HepG2 (cell line): ENCODE results near the gene SEC16A.

ENCODE experiments used
- BRCA1 ChIP-seq: sonication (generic); formaldehyde crosslinking; IDR thresholded peaks from 2 replicates; pipeline ENCODE4 v1.4.0; 2020; ENCODE audit warnings: missing genetic modification reagents
- HNRNPH1 ChIP-seq: fragments of 200-400 bp; formaldehyde crosslinking; optimal IDR thresholded peaks from 2 replicates; pipeline ENCODE3; 2017; ENCODE audit warnings: mild to moderate bottlenecking, low read depth, low read length
- HNRNPLL ChIP-seq: fragments of 200-400 bp; formaldehyde crosslinking; IDR thresholded peaks from 2 replicates; pipeline ENCODE4 v1.6.1; 2017; ENCODE audit warnings: mild to moderate bottlenecking, low read depth, low read length; ENCODE audit not compliant: poor library complexity, severe bottlenecking
- NPAS2 ChIP-seq: sonication (generic); formaldehyde crosslinking; IDR thresholded peaks from 2 replicates; pipeline ENCODE4 v1.8.0; 2022; ENCODE audit warnings: mild to moderate bottlenecking, missing genetic modification reagents, borderline replicate concordance
- NR2F1 ChIP-seq, 2 experiments: fragments of 450-650 bp in 1 of 2; formaldehyde crosslinking in 1 of 2; IDR thresholded peaks; 2 replicates each; pipeline versions ENCODE4 v1.5.0 to v1.6.1; 2016 to 2020; ENCODE audit warnings: mild to moderate bottlenecking in 1 of 2, missing compliant biosample characterization in 1 of 2, missing genetic modification reagents in 1 of 2, moderate library complexity in 1 of 2
- PCBP1 ChIP-seq: fragments of 200-400 bp; formaldehyde crosslinking; IDR thresholded peaks from 2 replicates; pipeline ENCODE4 v1.6.1; 2017; ENCODE audit warnings: mild to moderate bottlenecking, low read depth, low read length, borderline replicate concordance
- TBP ChIP-seq: sonication (generic); formaldehyde crosslinking; IDR thresholded peaks from 2 replicates; pipeline ENCODE4 v1.5.0; 2020; ENCODE audit warnings: missing genetic modification reagents
- ZKSCAN8 ChIP-seq: IDR thresholded peaks from 2 replicates; pipeline ENCODE4 v1.6.1; 2016; ENCODE audit warnings: borderline replicate concordance, missing genetic modification reagents, missing compliant biosample characterization

GRCh38 chr9:136506425-136506824 lies 23.6 kb upstream of the SEC16A start:
- no peak for TF ChIP-seq PCBP1
- TF ChIP-seq BRCA1 (CRISPR knock-in tag), result no peak
- TF ChIP-seq HNRNPH1, result no peak
- no peak for TF ChIP-seq TBP (CRISPR knock-in tag)
- TF ChIP-seq ZKSCAN8 (CRISPR knock-in tag), result no peak
- no peak for TF ChIP-seq NR2F1 (CRISPR knock-in tag; IDR thresholded peaks at IDR 0.05)
- no peak for TF ChIP-seq HNRNPLL
- no peak for TF ChIP-seq NPAS2 (CRISPR knock-in tag)
